ENCODE data around the gene KCNN4.
A peak's percentile ranks its signal among the peaks of the same experiment; 100 is the strongest.

Gene KCNN4

GRCh38 chr19:43752287-43752875 lies 28.4 kb downstream of the KCNN4 start:
- ATAC-seq (no peak), DNase-seq (no peak)
- Mint-ChIP-seq H3K27me3 (peaks cover 9% of the 10 kb centered on the region), H3K9me3 (no peaks in the 10 kb centered on the region), H3K4me3 (peak overlapping the region; percentile 99), H3K4me1 (peaks cover 70% of the 10 kb centered on the region), H3K27ac (peak overlapping the region; percentile 100), H3K36me3 (ENCODE audit: low read depth) (peaks cover 54% of the 10 kb centered on the region)

GRCh38 chr19:43751466-43752220 lies 29.1 kb downstream of the KCNN4 start:
- Mint-ChIP-seq H3K4me1 (peaks cover 64% of the 10 kb centered on the region), H3K4me3 (no peak overlapping the region), H3K27ac (peak overlapping the region; percentile 53), H3K27me3 (peaks cover 9% of the 10 kb centered on the region), H3K36me3 (ENCODE audit: low read depth) (peaks cover 56% of the 10 kb centered on the region), H3K9me3 (no peaks in the 10 kb centered on the region)
- DNase-seq (no peak), ATAC-seq (no peak)

- peaks cover 4% of the 10 kb centered on the region for H3K27me3 Mint-ChIP-seq
Measured at GRCh38 chr19:43749898-43750297, 30.9 kb downstream of the KCNN4 start.

GRCh38 chr19:43749152-43749551 lies 31.6 kb downstream of the KCNN4 start:
- no peak for DNase-seq
- H3K4me3 Mint-ChIP-seq, result no peak overlapping the region
- no peaks in the 10 kb centered on the region for H3K9me3 Mint-ChIP-seq
- H3K4me1 Mint-ChIP-seq, result peaks cover 49% of the 10 kb centered on the region
- no peaks in the 10 kb centered on the region for H3K27me3 Mint-ChIP-seq
- H3K36me3 Mint-ChIP-seq (ENCODE audit: low read depth), result peaks cover 53% of the 10 kb centered on the region
- H3K27ac Mint-ChIP-seq, result peak overlapping the region; percentile 14
- ATAC-seq, result no peak

More at GRCh38 chr19:43749898-43750297, 30.9 kb downstream of the KCNN4 start:
- ATAC-seq (no peak), DNase-seq (no peak)
- peaks cover 55% of the 10 kb centered on the region for H3K4me1 Mint-ChIP-seq
- H3K9me3 Mint-ChIP-seq, result no peaks in the 10 kb centered on the region
- no peak overlapping the region for H3K4me3 Mint-ChIP-seq
- H3K27ac Mint-ChIP-seq, result peak overlapping the region; percentile 55
- H3K36me3 Mint-ChIP-seq (ENCODE audit: low read depth), result peaks cover 55% of the 10 kb centered on the region

GRCh38 chr19:43748685-43749084 lies 32.1 kb downstream of the KCNN4 start:
- peaks cover 45% of the 10 kb centered on the region for H3K4me1 Mint-ChIP-seq
- peaks cover 55% of the 10 kb centered on the region for H3K36me3 Mint-ChIP-seq (ENCODE audit: low read depth)
- DNase-seq, result no peak
- H3K27me3 Mint-ChIP-seq, result no peaks in the 10 kb centered on the region
- no peaks in the 10 kb centered on the region for H3K9me3 Mint-ChIP-seq
- no peak for ATAC-seq
- no peak overlapping the region for H3K4me3 Mint-ChIP-seq
- peak overlapping the region; percentile 66 for H3K27ac Mint-ChIP-seq

- Mint-ChIP-seq H3K27ac (peak overlapping the region; percentile 66), H3K4me3 (no peak overlapping the region), H3K4me1 (peaks cover 40% of the 10 kb centered on the region), H3K9me3 (no peaks in the 10 kb centered on the region), H3K36me3 (ENCODE audit: low read depth) (peaks cover 55% of the 10 kb centered on the region), H3K27me3 (no peaks in the 10 kb centered on the region)
- ATAC-seq (no peak), DNase-seq (no peak)
Measured at GRCh38 chr19:43748205-43748594, 32.6 kb downstream of the KCNN4 start.

GRCh38 chr19:43747557-43748204 lies 33.1 kb downstream of the KCNN4 start:
- Mint-ChIP-seq H3K27me3 (no peaks in the 10 kb centered on the region), H3K27ac (peak overlapping the region; percentile 66), H3K4me3 (peak overlapping the region; percentile 19), H3K9me3 (no peaks in the 10 kb centered on the region), H3K36me3 (ENCODE audit: low read depth) (peaks cover 55% of the 10 kb centered on the region), H3K4me1 (peaks cover 34% of the 10 kb centered on the region)
- ATAC-seq (no peak), DNase-seq (no peak)

GRCh38 chr19:43743059-43743458 lies 37.7 kb downstream of the KCNN4 start:
- no peaks in the 10 kb centered on the region for H3K9me3 Mint-ChIP-seq
- H3K4me1 Mint-ChIP-seq, result peaks cover 10% of the 10 kb centered on the region
- no peak overlapping the region for H3K4me3 Mint-ChIP-seq
- H3K27ac Mint-ChIP-seq, result no peak overlapping the region
- ATAC-seq (no peak), DNase-seq (no peak)
- H3K36me3 Mint-ChIP-seq (ENCODE audit: low read depth), result peaks cover 56% of the 10 kb centered on the region
- H3K27me3 Mint-ChIP-seq, result no peaks in the 10 kb centered on the region

GRCh38 chr19:43741075-43741825 lies 39.5 kb downstream of the KCNN4 start:
- Mint-ChIP-seq H3K4me1 (peaks cover 7% of the 10 kb centered on the region), H3K36me3 (ENCODE audit: low read depth) (peaks cover 57% of the 10 kb centered on the region), H3K27me3 (no peaks in the 10 kb centered on the region), H3K4me3 (no peak overlapping the region), H3K9me3 (no peaks in the 10 kb centered on the region), H3K27ac (no peak overlapping the region)
- ATAC-seq, result no peak
- DNase-seq, result no peak

- H3K36me3 Mint-ChIP-seq (ENCODE audit: low read depth), result peaks cover 55% of the 10 kb centered on the region
- H3K4me3 Mint-ChIP-seq, result no peak overlapping the region
- H3K9me3 Mint-ChIP-seq, result no peaks in the 10 kb centered on the region
- H3K27ac Mint-ChIP-seq, result no peak overlapping the region
- no peak for ATAC-seq
- H3K4me1 Mint-ChIP-seq, result no peaks in the 10 kb centered on the region
- no peaks in the 10 kb centered on the region for H3K27me3 Mint-ChIP-seq
- DNase-seq, result no peak
Measured at GRCh38 chr19:43739439-43740235, 41.1 kb downstream of the KCNN4 start.

GRCh38 chr19:43738780-43739211 lies 42.0 kb downstream of the KCNN4 start:
- DNase-seq (no peak), ATAC-seq (peak; percentile 28)
- peak overlapping the region; percentile 32 for H3K27ac Mint-ChIP-seq
- peaks cover 50% of the 10 kb centered on the region for H3K36me3 Mint-ChIP-seq (ENCODE audit: low read depth)
- H3K4me3 Mint-ChIP-seq, result no peak overlapping the region
- H3K27me3 Mint-ChIP-seq, result no peaks in the 10 kb centered on the region
- H3K9me3 Mint-ChIP-seq, result no peaks in the 10 kb centered on the region
- H3K4me1 Mint-ChIP-seq, result no peaks in the 10 kb centered on the region

- Mint-ChIP-seq H3K9me3 (no peaks in the 10 kb centered on the region), H3K27ac (no peak overlapping the region), H3K36me3 (ENCODE audit: low read depth) (peaks cover 49% of the 10 kb centered on the region), H3K4me3 (no peak overlapping the region), H3K27me3 (no peaks in the 10 kb centered on the region), H3K4me1 (no peaks in the 10 kb centered on the region)
- DNase-seq (no peak), ATAC-seq (no peak)
Measured at GRCh38 chr19:43735957-43736356, 44.8 kb downstream of the KCNN4 start.

- no peaks in the 10 kb centered on the region for H3K27me3 Mint-ChIP-seq
- DNase-seq, result no peak
- H3K27ac Mint-ChIP-seq, result no peak overlapping the region
- H3K4me3 Mint-ChIP-seq, result no peak overlapping the region
- H3K4me1 Mint-ChIP-seq, result no peaks in the 10 kb centered on the region
- no peaks in the 10 kb centered on the region for H3K9me3 Mint-ChIP-seq
- ATAC-seq, result no peak
- H3K36me3 Mint-ChIP-seq (ENCODE audit: low read depth), result peaks cover 51% of the 10 kb centered on the region
Measured at GRCh38 chr19:43735013-43735412, 45.8 kb downstream of the KCNN4 start.

GRCh38 chr19:43731846-43732245 lies 48.9 kb downstream of the KCNN4 start:
- Mint-ChIP-seq H3K4me3 (no peak overlapping the region), H3K27ac (peak overlapping the region; percentile 1), H3K9me3 (no peaks in the 10 kb centered on the region), H3K4me1 (no peaks in the 10 kb centered on the region), H3K36me3 (ENCODE audit: low read depth) (peaks cover 29% of the 10 kb centered on the region), H3K27me3 (no peaks in the 10 kb centered on the region)
- DNase-seq (no peak), ATAC-seq (no peak)

Data from activated naive CD8-positive, alpha-beta T cell treated with anti-CD3 and anti-CD28 coated beads, Interleukin-2, amount 50 U/mL, for 24 hours (primary cell).